Fibroblast of the aortic adventitia (primary cell): Measurements from ENCODE around the gene ARL6. TPM values are rescaled to one million over a fixed set of nuclear protein-coding genes. Genes with fewer than 3 reads are reported as not detected.

Experiments
- DNase-seq: peaks from one replicate; pipeline ENCODE4 v3.0.0-alpha.2; 2010; ENCODE audit warnings: low read depth
- H3K4me3 ChIP-seq: 2 replicates; pipeline ENCODE4 v1.5.1; 2011; ENCODE audit warnings: low read depth, mild to moderate bottlenecking, control low read depth, low read length, moderate library complexity
- CTCF ChIP-seq: IDR thresholded peaks from 2 replicates; pipeline ENCODE4 v1.5.1; 2011; ENCODE audit warnings: mild to moderate bottlenecking, low read length, control low read depth, inconsistent platforms; ENCODE audit not compliant: insufficient read depth
- total RNA-seq: library from RNA; depleted of rRNA; stranded (reverse); fragments of >200 nt; gene quantifications from 2 replicates; pipeline ENCODE4 v1.2.3, GENCODE V29; 2012; ENCODE audit warnings: low replicate concordance

The ARL6 gene
- total RNA-seq, 1 donor = 13.9 TPM

GRCh38 chr3:97795951-97796350 is 31.4 kb downstream of the ARL6 start:
- no peak for DNase-seq
- no peak for TF ChIP-seq CTCF
- no peak overlapping the region for H3K4me3 ChIP-seq

GRCh38 chr3:97804471-97804870 is 39.9 kb downstream of the ARL6 start:
- DNase-seq = no peak
- TF ChIP-seq CTCF = no peak
- no peak overlapping the region for H3K4me3 ChIP-seq

GRCh38 chr3:97810779-97811390 is 46.3 kb downstream of the ARL6 start:
- peak; percentile 24 for DNase-seq
- no peak for TF ChIP-seq CTCF

GRCh38 chr3:97815149-97815917 is 50.8 kb downstream of the ARL6 start:
- no peak for TF ChIP-seq CTCF
- no peak for DNase-seq
- no peak overlapping the region for H3K4me3 ChIP-seq

More at GRCh38 chr3:97810779-97811390, 46.3 kb downstream of the ARL6 start:
- no peak overlapping the region for H3K4me3 ChIP-seq

GRCh38 chr3:97816811-97817210 is 52.3 kb downstream of the ARL6 start:
- TF ChIP-seq CTCF = no peak
- no peak for DNase-seq
- H3K4me3 ChIP-seq = no peak overlapping the region

- TF ChIP-seq CTCF = no peak
- no peak overlapping the region for H3K4me3 ChIP-seq
- no peak for DNase-seq
These were observed 53.4 kb downstream of the ARL6 start for GRCh38 chr3:97817965-97818364.
